Measurements from ENCODE around the gene RNF166. TPM values are rescaled to one million over a fixed set of nuclear protein-coding genes. Genes with fewer than 3 reads are reported as not detected.

Gene RNF166
- total RNA-seq, 1 experiment from 2014 or later, result 36.3 TPM

- Histone ChIP-seq H3K27me3 (replicated peaks; ENCODE audit: insufficient read depth, low read depth, low read length, poor library complexity) (no peaks in the 10 kb centered on the region), H3K4me3 (ENCODE audit: low read depth, low read length, poor library complexity, severe bottlenecking) (no peak overlapping the region), H3K9me3 (ENCODE audit: low read depth, low read length, poor library complexity, severe bottlenecking) (no peaks in the 10 kb centered on the region), H3K27ac (ENCODE audit: low read depth, low read length, poor library complexity, severe bottlenecking) (no peak overlapping the region), H3K4me1 (ENCODE audit: insufficient read depth, low read length, poor library complexity, severe bottlenecking) (no peaks in the 10 kb centered on the region), H3K36me3 (ENCODE audit: insufficient read depth, low read length, poor library complexity, severe bottlenecking) (no peaks in the 10 kb centered on the region)
- no TSS peak for BruUV-seq (replicated peaks)
- POLR2A ChIA-PET (ENCODE audit: low non-redundant PET), result no interaction called here
- intact Hi-C loops (cut with micrococcal nuclease; ENCODE audit: unreplicated experiment), result no loop called here
- no peak for DNase-seq (ENCODE audit: low spot score)
- CTCF ChIA-PET, result no interaction called here
- TF ChIP-seq CTCF (conservative IDR thresholded peaks at IDR 0.05; ENCODE audit: low read depth, low read length) (no peak), EZH2 (IDR thresholded peaks at IDR 0.05; ENCODE audit: borderline replicate concordance, low read depth, low read length, poor library complexity, severe bottlenecking) (no peak)
Measured at GRCh38 chr16:88691924-88692560, 14.2 kb downstream of the RNF166 start.

GRCh38 chr16:88691129-88691813, 14.9 kb downstream of the RNF166 start:
- Histone ChIP-seq H3K9me3 (ENCODE audit: low read depth, low read length, poor library complexity, severe bottlenecking) (no peaks in the 10 kb centered on the region), H3K4me3 (ENCODE audit: low read depth, low read length, poor library complexity, severe bottlenecking) (no peak overlapping the region), H3K36me3 (ENCODE audit: insufficient read depth, low read length, poor library complexity, severe bottlenecking) (no peaks in the 10 kb centered on the region), H3K4me1 (ENCODE audit: insufficient read depth, low read length, poor library complexity, severe bottlenecking) (no peaks in the 10 kb centered on the region), H3K27me3 (replicated peaks; ENCODE audit: insufficient read depth, low read depth, low read length, poor library complexity) (no peaks in the 10 kb centered on the region), H3K27ac (ENCODE audit: low read depth, low read length, poor library complexity, severe bottlenecking) (no peak overlapping the region)
- BruUV-seq (replicated peaks), result no TSS peak
- no peak for DNase-seq (ENCODE audit: low spot score)
- TF ChIP-seq EZH2 (IDR thresholded peaks at IDR 0.05; ENCODE audit: borderline replicate concordance, low read depth, low read length, poor library complexity, severe bottlenecking), result no peak
- no peak for TF ChIP-seq CTCF (conservative IDR thresholded peaks at IDR 0.05; ENCODE audit: low read depth, low read length)
- intact Hi-C loops (cut with micrococcal nuclease; ENCODE audit: unreplicated experiment), result no loop called here
- POLR2A ChIA-PET (ENCODE audit: low non-redundant PET), result no interaction called here
- CTCF ChIA-PET, result no interaction called here

GRCh38 chr16:88690341-88691128, 15.7 kb downstream of the RNF166 start:
- no peaks in the 10 kb centered on the region for H3K36me3 ChIP-seq (ENCODE audit: insufficient read depth, low read length, poor library complexity, severe bottlenecking)
- ChIA-PET CTCF (no interaction called here), POLR2A (ENCODE audit: low non-redundant PET) (no interaction called here)
- no peak for DNase-seq (ENCODE audit: low spot score)
- intact Hi-C loops (cut with micrococcal nuclease; ENCODE audit: unreplicated experiment), result no loop called here
- no peak overlapping the region for H3K4me3 ChIP-seq (ENCODE audit: low read depth, low read length, poor library complexity, severe bottlenecking)
- H3K27ac ChIP-seq (ENCODE audit: low read depth, low read length, poor library complexity, severe bottlenecking), result no peak overlapping the region
- no peaks in the 10 kb centered on the region for H3K9me3 ChIP-seq (ENCODE audit: low read depth, low read length, poor library complexity, severe bottlenecking)
- TF ChIP-seq CTCF (conservative IDR thresholded peaks at IDR 0.05; ENCODE audit: low read depth, low read length), result no peak
- H3K4me1 ChIP-seq (ENCODE audit: insufficient read depth, low read length, poor library complexity, severe bottlenecking), result peaks cover 3% of the 10 kb centered on the region
- no peaks in the 10 kb centered on the region for H3K27me3 ChIP-seq (replicated peaks; ENCODE audit: insufficient read depth, low read depth, low read length, poor library complexity)
- no TSS peak for BruUV-seq (replicated peaks)
